Right renal cortex interstitium (tissue), 3 donors: ENCODE data around the gene CENATAC. TPM values are rescaled to one million over a fixed set of nuclear protein-coding genes. Genes with fewer than 3 reads are reported as not detected.
"Not testable (repeated sequence)": the region's sequence is repeated elsewhere in the genome, so short reads cannot be mapped to it uniquely, and the experiment has no call there.

ENCODE experiments used
- DNase-seq, 3 donors: peaks; one replicate each; pipeline ENCODE4 v3.0.0-alpha.2; 2013; ENCODE audit warnings: low read depth in 3 of 3, low spot score in 2 of 3
- polyA plus RNA-seq, 3 donors: library from polyadenylated mRNA; unstranded; fragments of 120-200 nt; gene quantifications; one replicate each; pipeline ENCODE4 v1.2.1, GENCODE V29; 2013; ENCODE audit not compliant: insufficient read length in 3 of 3

CENATAC gene
- polyA plus RNA-seq, 3 donors = 16.1 to 17.8 (median 17.1) TPM

DNA sequence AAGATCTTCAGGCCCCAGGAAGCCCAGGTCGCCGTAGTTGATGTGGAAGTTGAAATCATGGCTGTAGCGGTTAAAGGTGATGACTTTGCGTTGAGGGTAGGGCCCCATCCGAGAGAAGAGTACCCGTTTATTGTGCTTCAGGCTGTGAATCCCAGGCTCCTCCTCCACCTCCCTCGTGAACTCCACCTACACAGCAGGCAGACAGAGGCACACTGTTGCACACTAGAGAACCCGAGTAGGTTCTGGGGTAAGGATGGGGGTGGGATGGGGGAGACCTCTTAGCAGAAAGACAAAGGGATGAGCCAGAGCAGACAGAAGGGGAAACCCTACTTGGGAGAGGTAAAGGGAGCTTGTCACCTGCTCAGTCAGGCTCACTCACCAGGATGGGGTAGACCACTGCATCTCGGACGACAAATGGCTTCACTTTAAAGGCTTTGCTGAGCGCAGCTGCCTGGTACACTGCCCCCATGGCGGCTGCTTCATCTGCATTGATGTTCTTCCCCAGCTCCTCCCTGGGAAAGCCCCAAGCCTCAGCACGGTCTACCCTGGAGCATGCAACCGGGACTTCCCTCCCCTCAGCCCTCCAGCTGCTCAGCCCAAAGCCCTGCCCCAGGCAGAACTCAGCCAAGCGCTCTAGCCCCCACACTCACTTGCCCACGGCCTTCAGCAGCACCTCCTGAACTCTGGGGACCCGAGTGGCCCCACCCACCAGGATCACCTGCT, 53.7 kb downstream of the CENATAC start:
- DNase-seq = no peak

DNA sequence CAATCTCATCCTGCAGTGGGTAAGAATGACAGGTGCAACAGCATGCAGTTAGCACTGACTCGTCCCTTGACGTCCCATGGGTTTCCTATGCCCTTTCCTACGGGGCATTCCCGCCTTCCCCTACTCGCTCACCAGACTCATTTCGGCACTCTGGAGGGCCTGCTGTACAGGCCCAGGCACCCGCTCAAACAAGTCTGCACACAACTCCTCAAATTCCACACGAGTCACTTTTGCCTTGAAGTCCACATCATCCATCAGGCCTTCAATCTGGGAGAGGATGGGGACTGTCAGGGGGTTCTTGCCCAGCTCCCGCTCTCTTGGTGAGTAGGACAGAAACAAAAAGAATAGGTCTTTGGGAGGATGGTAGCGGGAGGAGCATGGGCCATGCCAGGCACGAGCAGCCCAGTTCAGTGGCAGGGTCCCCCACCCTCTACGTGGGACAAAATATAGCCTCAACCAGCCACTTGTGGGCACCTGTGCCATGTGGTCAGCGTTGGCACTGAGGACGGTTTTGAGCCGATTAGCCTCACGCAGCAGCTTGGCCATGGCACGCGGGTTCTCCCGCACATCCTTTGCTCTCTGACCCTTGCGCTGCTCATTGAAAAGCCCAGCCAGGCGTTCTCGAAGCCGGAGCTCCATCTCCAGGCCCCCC, 54.4 kb downstream of the CENATAC start:
- no peak for DNase-seq

DNA sequence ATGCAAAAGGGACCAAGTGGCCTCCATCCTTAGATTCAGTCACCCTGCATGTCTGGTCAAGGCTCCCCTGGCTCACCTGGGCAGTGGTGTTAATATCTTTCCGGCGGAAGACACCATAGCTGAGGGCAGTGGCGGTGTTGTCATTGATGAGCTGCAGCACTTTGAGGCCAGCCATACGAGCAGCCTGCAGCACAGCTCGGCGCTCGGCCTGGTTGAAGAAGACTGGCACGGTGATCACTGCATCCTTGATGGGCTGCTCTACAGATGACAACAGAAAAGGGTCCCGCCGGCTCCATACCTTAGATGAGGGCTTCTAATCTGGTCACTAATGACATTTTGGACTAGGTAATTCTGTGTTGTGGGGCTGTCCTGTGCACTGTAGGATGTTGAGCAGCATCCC, 56.5 kb downstream of the CENATAC start:
- DNase-seq = no peak

DNA sequence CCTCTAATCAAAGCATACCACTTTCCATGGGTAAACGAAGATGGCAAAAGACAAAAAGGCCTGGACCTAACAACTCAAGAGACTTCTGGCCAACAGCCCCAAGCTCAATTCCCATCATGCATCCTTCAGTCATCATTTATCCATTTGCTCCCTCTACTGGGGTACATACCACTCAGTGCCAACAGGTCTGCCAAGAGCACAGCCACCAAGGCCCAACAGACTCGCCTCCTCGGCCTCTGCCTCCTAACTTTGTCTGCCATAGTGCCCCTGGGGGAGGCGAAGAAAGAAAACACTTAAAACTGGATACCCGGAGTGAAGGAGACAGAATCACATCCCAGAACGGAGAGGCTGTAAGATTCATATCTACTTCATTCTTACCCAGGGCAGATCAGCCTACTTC, 58.0 kb downstream of the CENATAC start:
- DNase-seq = no peak

DNA sequence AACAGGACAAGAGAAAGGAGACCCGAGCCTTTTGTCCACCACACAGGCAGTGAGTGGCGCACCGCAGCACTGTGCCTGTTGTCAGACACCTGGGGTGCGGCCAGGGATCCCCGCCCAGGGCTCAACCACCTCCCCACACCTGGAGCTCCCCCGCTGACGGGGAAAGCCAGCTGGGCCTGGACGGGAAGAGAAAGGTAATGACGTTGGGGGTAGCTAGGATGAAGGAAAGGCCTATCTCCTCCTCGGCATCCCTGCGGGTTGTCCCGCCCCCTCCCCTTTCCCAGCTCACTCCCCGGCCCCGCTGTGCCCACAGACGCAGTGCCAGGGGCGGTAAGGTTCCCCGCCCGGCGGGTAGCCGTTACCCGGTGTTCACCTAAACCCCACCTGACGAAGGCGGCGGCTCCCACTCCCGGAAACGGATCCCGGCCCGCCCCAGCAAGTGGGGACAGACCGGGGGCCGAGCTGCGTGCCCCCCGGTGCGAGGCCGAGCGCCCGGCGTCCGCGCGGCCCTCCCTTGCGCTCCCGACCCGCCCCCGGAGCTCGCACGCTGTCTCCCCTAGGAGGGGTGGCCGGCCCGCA, 58.6 kb downstream of the CENATAC start:
- DNase-seq = no peak

DNA sequence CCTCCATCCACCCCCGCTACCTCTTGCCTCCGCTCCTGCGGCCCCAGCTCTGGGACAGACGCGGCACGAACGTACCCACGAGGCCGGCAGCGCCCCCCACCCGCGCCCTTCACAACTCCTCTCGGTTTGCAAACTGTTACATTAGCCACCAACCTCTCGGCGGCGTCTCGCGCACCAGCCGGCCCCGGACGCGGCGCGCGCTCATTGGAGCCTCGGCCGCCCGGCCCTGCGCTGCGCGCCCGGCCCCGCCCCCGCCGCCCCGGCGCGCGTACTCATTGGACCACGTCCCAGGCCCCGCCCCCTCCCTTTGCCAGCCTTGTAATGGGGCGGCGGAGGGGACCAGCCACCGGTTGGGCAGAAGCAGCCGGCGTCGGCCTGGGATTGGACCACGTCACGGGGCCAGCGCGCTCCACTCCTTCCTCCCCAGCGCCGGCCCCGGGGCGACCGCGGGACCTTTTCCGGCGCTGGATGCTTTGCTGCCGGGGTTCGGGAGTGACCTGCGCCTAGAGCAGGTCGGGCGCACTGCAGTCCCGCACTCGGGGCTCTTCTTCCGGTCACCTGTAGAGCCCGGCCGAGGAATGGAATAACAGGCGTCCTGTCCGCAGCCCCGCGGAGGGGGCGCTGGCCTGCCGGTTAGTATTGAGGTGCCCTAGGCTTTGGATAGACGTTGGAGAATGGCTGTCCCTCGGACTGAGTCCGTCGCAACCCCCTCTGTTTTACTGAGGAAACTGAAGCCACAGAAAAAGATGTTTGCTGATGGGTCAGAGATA, 59.2 kb downstream of the CENATAC start, which contains the start of gene HYOU1:
Gene HYOU1, minus strand, starts transcription at position 206 of the 770 bp plus-strand sequence. CDS start 1,045 bp downstream, outside the sequence.
- DNase-seq = peak; percentile 73 to 92 (median 91)

- not testable (repeated sequence) for DNase-seq
These were observed 61.2 kb downstream of the CENATAC start for GRCh38 chr11:119059128-119059527.

GRCh38 chr11:119061256-119061655, 63.3 kb downstream of the CENATAC start:
- DNase-seq = no peak

DNA sequence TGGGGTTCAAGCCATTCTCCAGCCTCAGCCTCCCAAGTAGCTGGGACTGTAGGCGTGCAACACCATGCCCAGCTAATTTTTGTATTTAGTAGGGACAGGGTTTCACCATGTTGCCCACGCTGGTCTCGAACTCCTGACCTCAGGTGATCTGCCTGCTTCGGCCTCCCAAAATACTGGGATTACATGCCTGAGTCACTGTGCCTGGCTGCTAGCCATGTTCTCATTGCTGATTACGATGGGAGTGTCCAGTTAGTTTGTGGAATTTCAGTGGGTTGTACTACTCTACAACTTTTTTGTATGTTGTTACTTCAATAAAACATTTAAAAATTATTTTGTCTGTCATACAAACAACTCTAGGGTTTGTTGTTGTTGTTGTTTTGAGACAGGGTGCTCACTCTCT, 64.8 kb downstream of the CENATAC start:
- DNase-seq = no peak

- no peak for DNase-seq
These were observed 67.4 kb downstream of the CENATAC start for GRCh38 chr11:119065369-119065768.

Other genes with a start within 250 kb of the CENATAC start
- gene DDX6, start 207.0 kb upstream of the CENATAC start, polyA plus RNA-seq = 100 to 1,000 TPM; 132 to 136 (median 135) TPM
- gene CXCR5, start 114.2 kb upstream of the CENATAC start, polyA plus RNA-seq = not detected
- 10 to 100 TPM; 21.3 to 23.4 (median 23.0) TPM for gene BCL9L, start 72.2 kb upstream of the CENATAC start, polyA plus RNA-seq
- 10 to 100 TPM in 1 of 3 donors, 1 to 10 TPM in 1, under 1 TPM in 1; 0.22 to 16.8 (median 7.0) TPM for gene UPK2, start 41.8 kb upstream of the CENATAC start, polyA plus RNA-seq
- gene FOXR1, start 26.4 kb upstream of the CENATAC start, polyA plus RNA-seq = not detected
- gene RPS25, start 20.2 kb downstream of the CENATAC start, polyA plus RNA-seq = 1,000 to 10,000 TPM; 1,153 to 1,249 (median 1,180) TPM
- gene TRAPPC4, start 20.6 kb downstream of the CENATAC start, polyA plus RNA-seq = 100 to 1,000 TPM in 2 of 3 donors, 10 to 100 TPM in 1; 92.9 to 142 (median 100) TPM
- 100 to 1,000 TPM in 1 of 3 donors, 10 to 100 TPM in 2; 81.1 to 115 (median 99.9) TPM for gene SLC37A4, start 32.7 kb downstream of the CENATAC start, polyA plus RNA-seq
- gene HYOU1, start 59.1 kb downstream of the CENATAC start, polyA plus RNA-seq = 100 to 1,000 TPM; 110 to 129 (median 127) TPM
- gene VPS11, start 69.7 kb downstream of the CENATAC start, polyA plus RNA-seq = 10 to 100 TPM; 52.2 to 59.8 (median 54.6) TPM
- gene HMBS, start 86.7 kb downstream of the CENATAC start, polyA plus RNA-seq = 10 to 100 TPM; 24.5 to 29.5 (median 26.8) TPM
- 10 to 100 TPM; 55.7 to 62.6 (median 56.9) TPM for gene DPAGT1, start 103.7 kb downstream of the CENATAC start, polyA plus RNA-seq
- 10 to 100 TPM in 1 of 3 donors, 1 to 10 TPM in 2; 9.3 to 12.0 (median 9.5) TPM for gene C2CD2L, start 109.2 kb downstream of the CENATAC start, polyA plus RNA-seq
- 10 to 100 TPM; 24.3 to 30.5 (median 29.3) TPM for gene HINFP, start 123.4 kb downstream of the CENATAC start, polyA plus RNA-seq
- gene ABCG4, start 150.9 kb downstream of the CENATAC start, polyA plus RNA-seq = under 1 TPM; 0.74 to 0.79 (median 0.74) TPM
- 10 to 100 TPM in 2 of 3 donors, 1 to 10 TPM in 1; 9.7 to 11.3 (median 10.3) TPM for gene NLRX1, start 170.6 kb downstream of the CENATAC start, polyA plus RNA-seq
- gene NHERF4, start 187.3 kb downstream of the CENATAC start, polyA plus RNA-seq = 10 to 100 TPM; 11.7 to 15.4 (median 12.0) TPM
- gene CBL, start 208.2 kb downstream of the CENATAC start, polyA plus RNA-seq = 10 to 100 TPM; 19.5 to 19.8 (median 19.7) TPM